NCI-H146 treated with DMSO at 0.1 percent for 48 hours (cell line): ENCODE results near the gene DDX56.

Source experiments
- DNase-seq: peaks from one replicate; lab custom pipeline; 2025; ENCODE audit not compliant: unreplicated experiment; lab: John Stamatoyannopoulos, UW

DDX56 gene, protein sequence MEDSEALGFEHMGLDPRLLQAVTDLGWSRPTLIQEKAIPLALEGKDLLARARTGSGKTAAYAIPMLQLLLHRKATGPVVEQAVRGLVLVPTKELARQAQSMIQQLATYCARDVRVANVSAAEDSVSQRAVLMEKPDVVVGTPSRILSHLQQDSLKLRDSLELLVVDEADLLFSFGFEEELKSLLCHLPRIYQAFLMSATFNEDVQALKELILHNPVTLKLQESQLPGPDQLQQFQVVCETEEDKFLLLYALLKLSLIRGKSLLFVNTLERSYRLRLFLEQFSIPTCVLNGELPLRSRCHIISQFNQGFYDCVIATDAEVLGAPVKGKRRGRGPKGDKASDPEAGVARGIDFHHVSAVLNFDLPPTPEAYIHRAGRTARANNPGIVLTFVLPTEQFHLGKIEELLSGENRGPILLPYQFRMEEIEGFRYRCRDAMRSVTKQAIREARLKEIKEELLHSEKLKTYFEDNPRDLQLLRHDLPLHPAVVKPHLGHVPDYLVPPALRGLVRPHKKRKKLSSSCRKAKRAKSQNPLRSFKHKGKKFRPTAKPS

DNA sequence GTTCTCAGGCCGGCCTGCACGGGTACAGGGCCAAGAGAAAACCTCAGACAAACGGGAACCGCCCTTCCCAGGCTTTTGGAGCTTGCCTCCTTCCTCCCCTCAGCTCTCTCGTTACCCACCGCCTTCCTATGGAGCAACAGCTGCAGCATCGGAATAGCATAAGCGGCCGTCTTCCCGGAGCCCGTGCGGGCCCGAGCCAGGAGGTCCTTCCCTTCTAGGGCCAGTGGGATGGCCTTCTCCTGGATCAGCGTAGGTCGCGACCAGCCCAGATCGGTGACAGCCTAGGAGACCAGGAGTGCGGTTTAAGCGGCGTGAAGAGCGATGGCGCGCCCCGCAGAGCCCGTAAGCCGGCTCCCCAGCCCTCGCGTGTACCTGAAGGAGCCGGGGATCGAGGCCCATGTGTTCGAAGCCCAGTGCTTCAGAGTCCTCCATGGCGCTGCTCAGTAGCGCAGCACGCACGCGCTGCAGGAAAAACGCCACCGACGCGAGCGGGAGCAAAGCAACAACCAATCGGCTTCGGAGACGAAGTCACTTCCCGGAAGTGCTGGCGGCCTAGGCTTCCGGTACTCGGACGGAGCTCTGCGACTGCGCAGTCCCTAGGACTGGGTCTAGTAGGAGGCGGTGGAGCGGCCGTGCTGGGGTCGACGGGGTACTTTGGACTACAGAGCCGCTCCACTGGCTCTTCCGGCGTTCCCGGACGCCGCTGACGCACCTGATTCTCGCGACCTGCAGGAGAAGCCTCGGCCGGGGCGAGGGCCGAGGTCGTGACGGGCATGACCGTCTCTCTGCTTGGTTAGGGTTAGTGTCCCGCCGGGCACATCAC is at the start of gene DDX56:
Gene DDX56, minus strand, starts transcription at position 445 of the 823 bp plus-strand sequence. Its CDS starts 13 bp downstream, at position 432.
- peak; percentile 88 for DNase-seq

DNA sequence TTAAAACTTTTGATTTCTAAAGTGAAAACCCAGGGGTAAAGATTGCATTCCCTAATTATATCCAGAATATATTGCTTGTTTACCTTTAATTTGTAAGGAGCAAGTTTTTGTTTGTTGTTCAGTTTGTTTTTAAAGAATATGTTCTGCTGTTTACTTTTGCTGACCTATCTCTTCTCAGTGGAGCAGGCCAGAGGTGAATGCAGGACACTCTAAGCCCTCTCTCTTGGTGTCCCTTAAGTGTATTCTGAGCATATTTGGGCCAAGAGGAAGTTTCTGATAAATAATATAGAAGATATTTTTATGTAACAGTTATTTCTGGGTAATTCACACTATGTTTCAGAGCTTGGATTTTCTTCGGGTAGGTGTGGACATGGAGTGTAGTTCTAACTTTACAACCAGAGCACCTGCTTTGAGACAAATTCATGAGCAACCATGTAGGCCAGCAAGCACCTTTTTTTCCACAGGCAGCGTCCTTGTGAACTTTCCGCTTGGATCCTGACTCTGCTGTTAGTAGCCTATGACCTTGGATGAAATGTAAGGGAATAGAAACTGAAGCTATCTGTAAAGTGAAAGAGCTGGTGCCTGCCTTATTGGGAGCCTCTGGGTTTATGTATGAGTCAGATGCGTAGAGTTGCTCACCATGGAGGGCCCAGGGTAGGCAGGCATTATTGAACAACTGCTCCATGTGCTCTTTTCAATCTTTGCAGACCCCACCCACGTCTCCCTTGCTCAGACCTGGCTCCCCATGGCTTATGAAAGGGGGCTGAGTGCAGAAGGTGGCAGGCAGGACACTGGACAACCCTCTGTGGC is 48.8 kb upstream of the DDX56 start:
- no peak for DNase-seq

DNA sequence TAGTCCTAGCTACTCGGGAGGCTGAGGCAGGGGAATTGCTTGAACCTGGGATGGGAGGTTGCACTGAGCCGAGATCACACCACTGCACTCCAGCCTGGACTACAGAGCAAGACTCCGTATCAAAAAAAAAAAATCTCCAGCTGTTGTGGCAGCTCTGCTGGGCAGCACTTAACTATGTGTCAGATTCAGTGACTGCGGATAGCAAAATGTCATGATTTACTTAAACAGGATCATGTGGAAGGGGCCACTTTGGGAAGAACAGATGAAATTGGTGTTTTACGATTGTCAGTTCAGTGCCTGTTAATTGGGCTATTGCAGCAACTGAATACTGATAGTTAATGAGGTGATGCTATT is 48.0 kb upstream of the DDX56 start:
- DNase-seq, result no peak

DNA sequence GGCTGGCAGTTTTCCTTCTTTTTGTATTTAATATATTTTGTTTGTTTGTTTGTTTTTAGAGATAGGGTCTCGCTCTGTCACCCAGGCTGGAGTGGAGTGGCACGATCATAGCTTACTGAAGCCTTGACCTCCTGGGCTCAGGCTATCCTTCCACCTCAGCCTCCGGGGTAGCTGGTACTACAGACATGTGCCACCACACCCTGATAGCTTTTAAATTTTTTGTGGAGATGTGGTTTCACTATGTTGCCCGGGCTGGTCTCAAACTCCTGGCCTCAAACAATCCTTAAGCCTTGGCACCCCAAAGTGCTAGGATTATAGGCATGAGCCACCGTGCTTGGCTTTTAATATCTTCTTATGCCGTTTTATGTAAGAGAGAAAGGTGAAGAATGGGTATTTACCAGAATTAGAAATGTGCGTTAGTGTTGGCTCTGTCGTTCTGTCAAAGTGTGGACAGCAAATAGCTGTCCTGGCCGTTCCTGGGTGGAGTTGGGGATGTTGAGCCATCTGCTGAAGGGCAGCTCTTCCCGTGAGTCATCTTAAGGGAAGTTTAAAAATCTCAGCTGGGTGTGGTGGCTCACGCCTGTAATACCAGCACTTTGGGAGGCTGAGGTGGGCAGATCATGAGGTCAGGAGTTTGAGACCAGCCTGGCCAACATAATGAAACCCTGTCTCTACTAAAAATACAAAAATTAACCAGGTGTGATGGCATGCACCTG is 47.5 kb upstream of the DDX56 start:
- DNase-seq, result no peak

DNA sequence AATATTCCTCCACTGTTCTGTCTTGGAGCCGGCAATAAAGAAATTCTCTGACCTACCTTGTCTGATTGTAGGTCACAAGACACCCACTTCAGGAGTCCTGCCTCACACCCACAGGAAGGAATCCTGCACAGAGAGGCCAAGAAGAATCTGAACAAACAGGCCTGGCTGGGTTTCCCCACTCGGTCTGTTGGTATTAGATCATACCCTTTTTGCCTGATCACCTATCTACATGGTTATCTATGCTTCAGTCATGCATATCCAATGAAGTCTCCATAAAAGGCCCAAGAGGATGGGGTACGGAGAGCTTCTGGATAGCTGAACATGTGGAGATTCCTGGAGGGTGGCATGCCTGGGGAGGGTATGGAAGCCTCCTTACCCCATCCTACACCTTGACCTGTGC is 45.0 kb upstream of the DDX56 start:
- no peak for DNase-seq

DNA sequence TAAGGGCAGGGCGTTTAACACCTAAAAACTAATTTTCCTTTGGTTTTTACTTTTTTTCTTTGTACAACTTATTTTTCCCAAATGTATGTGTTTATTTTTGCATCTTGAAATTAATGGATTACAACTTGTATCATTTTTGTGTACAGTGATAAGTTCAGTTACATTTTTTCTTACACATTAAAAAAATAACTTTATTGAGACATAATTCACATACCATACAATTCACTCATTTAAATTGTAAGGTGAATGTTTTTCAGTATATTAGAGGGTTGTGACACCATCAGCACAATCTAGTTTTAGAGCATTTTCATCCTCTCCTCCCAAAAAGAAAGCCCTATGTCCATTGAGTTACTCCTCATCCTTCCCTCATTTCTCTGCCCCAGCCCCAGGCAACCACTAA is 44.3 kb upstream of the DDX56 start:
- no peak for DNase-seq

DNA sequence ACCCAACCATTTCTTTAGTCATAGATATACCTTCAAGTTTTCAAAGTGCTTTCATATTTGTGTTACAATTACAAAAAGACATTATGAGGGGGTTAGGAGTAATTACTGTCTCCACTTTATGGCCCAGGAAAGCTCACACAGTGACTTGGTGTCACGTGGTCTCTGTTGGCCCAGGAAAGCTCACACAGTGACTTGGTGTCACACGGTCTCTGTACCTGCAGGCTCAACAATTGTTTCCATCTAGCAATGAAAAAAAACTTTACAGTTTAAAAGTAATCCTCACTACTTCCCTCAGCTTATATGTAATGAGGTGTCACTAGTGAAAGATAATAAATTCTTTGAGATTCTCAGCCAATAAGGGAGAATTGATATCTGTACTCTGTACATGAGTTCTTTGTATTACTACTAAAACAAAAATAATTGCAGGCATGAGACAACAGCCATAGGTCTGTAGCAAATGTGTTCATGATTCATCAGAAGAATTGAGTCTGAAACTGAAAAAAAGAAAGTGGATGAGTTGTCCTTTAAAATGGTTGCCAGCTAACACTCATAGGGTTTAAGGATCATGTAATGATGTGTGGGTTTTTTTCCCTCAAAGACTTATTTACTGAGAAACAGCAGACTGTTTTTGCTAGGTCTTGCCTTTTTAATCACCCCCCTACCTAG is 43.6 kb upstream of the DDX56 start:
- DNase-seq, result no peak

DNA sequence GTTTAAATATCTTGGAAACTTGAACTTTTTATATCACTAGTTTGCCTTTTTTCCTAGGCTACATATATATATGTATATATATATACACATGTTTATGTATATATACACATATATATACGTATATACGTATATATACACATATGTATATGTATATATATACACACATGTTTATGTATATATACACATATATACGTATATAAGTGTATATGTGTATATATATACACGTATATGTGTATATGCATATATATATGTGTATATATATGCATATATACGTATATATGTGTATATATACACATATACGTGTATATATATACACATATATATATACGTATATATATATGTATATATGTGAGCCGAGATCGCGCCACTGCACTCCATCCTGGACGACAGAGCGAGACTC is 42.8 kb upstream of the DDX56 start:
- no peak for DNase-seq

DNA sequence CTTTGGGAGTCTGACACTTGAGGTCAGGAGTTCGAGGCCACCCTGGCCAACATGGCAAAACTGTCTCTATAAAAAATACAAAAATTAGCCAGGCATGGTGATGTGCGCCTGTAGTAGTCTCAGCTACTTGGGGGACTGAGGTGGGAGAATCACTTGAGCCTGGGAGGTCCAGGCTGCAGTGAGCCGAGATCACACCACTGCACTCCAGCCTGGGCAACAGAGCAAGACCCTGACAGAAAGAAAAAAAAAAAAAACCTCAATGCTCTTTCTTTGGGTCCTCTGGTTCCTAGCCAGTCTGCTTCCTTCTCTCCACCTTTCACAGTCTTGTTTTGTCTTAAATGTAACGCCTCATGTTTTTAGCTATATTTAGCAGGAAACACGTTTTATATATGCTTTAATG is 42.1 kb upstream of the DDX56 start:
- DNase-seq, result no peak

DNA sequence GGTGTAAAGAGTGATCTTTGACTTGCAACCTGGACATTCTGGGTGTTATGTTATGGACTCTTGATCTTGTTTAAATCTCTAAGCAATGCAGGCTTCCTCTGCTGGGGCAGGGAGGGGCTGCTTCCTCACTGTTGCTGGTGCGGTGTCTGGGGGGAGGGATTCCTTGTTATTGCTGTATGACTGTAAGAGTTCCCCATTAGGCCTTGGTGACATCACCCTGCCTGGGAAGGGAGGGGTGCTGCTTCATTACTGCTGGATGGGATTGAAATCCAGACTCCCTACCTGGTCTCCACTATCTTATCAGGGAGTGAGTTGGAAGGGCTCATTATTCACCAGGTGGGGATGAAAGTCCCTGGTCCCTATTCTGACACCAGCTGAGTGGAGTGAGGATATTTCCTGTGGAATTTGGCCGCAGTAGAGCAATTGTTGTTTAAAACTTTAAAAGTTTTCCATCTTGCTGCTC is 41.5 kb upstream of the DDX56 start:
- no peak for DNase-seq

DNA sequence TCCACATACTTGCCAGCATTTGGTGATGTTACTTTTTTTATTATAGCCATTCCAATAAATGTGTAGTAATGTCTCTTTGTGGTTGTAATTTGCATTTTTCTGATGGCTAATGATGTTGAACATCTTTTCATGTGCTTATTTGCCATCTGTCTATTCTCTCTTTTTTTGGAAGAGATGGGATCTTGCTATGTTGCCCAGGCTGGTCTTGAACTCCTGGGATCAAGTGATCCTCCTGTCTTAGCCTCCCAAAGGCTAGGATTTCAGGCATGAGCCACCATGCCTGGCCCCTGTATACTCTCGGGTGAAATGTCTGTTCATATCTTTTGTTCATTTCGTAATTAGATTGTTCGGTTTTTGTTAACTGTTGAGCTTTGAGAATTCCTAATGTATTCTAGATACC is 36.1 kb upstream of the DDX56 start:
- no peak for DNase-seq

DNA sequence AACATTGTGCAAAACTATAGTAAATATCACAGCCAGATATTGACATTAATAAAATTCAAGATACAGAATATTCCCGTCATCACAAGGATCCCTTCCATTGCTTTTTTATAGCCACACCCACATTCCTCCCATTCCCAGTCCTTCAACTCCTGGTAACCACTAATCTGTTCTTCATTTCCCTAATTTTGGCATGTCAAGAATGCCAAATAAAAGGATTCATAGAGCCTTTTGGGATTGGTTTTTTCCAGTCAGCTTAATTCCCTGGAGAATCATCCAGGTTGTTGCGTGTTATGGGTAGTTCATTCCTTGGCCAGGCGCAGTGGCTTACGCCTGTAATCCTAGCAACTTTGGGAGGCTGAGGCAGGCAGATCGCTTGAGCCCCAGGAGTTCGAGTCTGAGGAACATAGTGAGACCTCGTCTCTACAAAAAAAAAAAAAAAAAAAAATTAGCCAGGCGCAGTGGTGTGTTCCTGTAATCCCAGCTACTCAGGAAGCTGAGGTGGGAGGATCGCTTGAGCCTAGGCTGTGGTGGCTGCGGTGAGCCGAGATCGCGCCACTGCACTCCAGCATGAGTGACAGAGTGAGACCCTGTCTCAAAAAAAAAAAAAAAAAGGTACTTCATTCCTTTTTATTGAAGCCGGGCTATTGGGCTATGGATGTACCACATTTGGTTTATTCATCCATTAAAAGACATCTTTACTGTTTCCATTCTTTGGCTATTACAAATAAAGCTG is 35.4 kb upstream of the DDX56 start:
- DNase-seq, result no peak

DNA sequence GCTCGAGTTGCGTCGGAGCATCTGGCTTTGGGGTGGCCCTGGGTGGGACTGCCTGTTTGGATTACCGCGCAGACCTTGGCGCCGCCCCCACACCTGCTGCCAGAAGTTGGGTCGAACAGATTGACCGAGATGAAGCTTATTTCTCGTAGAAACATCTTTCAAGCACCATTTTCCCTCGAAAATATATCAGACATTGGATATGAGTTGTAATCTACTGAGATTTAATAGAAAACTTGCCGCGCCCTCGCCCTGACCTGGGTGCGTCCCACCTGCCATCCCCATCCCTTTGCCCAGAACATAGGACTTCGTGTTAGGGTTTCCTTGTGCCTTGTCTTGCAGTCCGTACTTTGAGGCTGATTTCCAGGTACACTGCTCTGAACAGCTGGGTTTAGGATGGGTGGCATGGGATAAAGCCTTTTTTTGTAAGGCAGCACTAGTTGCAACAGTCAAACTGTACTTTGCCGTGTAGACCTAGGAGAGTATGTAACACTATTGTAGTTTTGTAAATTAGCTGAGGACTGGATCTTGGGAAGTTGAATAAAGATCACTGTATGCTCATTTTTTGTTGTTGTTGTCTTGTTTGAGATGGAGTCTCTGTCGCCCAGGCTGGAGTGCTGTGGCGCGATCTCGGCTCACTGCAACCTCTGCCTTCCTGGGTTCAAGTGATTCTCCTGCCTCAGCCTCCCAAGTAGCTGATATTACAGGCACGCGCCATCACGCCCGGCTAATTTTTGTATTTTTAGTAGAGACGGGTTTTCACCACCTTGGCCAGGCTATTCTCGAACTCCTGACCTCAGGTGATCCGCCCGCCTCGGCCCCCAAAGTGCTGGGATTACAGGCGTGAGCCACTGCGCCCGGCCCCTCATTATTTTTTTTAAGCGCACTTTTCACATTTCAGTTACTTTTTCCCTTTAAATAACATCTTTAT is 33.7 kb upstream of the DDX56 start:
- no peak for DNase-seq

DNA sequence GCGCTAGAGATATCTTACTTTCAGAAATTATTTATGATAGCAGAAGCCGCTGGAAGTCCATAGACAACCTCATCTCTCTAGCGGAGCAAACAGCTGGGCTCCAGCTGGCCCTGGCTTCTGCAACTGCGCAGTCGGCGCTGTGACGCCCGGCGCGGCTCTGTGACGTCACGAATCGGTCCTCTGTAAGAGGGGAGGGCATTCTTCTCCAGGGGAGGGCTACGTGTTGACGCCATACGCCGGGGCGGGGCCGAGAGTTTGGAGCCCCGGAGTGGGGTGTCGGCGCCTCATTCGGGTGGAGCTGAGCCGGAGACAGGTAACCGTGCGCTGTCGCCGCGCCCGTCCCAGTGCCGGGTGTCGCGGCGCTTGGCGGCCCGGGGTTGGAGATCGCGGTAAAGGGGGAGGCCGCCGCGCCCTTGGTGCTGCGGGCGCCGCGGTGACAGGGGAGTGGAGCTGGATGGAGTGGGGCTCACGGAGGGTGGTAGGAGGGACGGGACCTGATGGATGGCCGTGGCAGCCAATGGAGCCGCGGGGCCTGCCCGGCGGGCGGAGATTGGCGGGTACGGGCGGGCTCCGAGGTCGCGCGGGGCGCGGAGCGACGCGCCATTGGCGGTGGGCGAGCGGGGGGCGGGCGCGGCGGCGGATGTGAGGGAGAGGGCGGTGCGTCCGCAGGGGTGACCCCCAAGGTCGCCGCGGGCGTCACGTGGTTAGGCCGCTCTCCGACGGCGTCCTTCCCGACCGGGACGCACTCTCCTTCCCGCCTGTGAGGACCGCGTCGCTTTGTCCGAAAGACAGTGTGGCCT is 32.8 kb upstream of the DDX56 start, which contains the start of gene OGDH:
Gene OGDH, plus strand, starts transcription at position 287 of the 800 bp plus-strand sequence. CDS start 17,717 bp downstream, outside the sequence.
- DNase-seq, result peak; percentile 92

DNA sequence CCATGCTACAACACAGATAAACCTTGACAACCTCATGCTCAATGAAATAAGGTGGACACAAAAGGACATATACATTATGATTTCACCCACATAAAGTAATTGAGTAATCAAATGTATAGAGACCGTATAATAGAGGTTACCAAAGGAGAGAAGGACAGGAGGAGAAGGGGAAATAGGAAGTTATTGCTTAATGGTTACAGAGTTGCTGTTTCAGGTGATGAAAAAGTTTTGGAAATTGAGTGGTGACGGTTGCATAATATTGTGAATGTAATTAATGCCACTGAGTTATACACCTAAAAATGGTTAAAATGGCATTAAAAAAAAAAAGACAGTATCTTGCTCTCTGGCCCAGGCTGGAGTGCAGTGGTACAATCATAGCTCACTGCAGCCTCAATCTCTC is 31.2 kb upstream of the DDX56 start:
- DNase-seq, result no peak

DNA sequence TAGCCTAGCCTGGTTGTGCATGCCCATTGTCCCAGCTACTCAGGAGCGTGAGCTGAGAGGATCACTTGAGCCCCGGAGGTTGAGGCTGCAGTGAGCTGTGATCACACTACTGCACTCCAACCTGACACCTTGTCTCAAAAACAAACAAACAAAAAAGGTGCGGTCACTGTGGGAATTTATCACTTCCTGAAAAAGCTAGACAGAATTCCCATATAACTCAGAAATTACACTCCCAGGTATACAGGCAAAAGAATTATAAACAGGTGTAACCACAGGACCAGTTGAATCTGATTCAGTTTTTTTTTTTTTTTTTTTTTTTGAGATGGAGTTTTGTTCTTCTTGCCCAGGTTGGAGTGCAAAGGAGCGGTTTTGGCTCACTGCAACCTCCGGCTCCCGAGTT is 29.5 kb upstream of the DDX56 start:
- no peak for DNase-seq

DNA sequence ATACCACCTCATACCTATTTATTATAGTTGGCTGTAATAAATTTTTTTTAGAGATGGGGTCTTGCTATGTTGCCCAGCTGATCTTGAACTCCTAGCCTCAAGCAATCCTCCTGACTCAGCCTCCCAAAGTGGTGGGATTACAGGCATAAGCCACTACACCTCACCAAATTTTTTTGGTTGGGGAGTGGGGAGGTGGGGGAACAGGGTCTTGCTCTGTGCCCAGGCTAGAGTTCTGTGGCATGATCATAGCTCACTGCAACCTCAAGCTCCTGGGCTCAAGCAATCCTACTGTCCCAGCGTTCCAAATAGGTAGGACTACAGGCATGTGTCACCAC is 28.8 kb upstream of the DDX56 start:
- no peak for DNase-seq
